Measurements from ENCODE around the gene MAST4.

MAST4 gene

GRCh38 chr5:67161767-67162166 lies 565.6 kb downstream of the MAST4 start:
- Histone ChIP-seq H3K9me3 (replicated peaks in 1 of 11) (peaks cover 0 to 7% (median 0%) of the 10 kb centered on the region in 11 experiments; a peak in 5 of 22 replicates), H3K9ac (no peak overlapping the region), H4K20me1 (no peaks in the 10 kb centered on the region), H3K27me3 (no peaks in the 10 kb centered on the region), H3K27ac (no peak overlapping the region), H3K4me2 (no peak overlapping the region), H3K36me3 (peaks cover 17 to 45% (median 40%) of the 10 kb centered on the region in 11 experiments; a peak in 20 of 22 replicates), H3K4me1 (peaks cover 0 to 8% (median 0%) of the 10 kb centered on the region in 10 experiments; a peak in 2 of 20 replicates), H3K4me3 (no peak overlapping the region)
- TF ChIP-seq Cebpa-rat (IDR thresholded peaks at IDR 0.05) = no peak

DNA sequence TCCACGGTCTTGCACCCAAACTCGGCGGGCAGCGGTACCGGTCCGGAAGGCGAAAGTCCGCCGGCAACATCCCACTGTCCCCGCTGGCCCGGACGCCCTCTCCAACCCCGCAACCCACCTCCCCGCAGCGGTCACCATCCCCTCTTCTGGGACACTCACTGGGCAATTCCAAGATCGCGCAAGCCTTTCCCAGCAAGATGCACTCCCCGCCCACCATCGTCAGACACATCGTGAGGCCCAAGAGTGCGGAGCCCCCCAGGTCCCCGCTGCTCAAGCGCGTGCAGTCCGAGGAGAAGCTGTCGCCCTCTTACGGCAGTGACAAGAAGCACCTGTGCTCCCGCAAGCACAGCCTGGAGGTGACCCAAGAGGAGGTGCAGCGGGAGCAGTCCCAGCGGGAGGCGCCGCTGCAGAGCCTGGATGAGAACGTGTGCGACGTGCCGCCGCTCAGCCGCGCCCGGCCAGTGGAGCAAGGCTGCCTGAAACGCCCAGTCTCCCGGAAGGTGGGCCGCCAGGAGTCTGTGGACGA lies 567.1 kb downstream of the MAST4 start:
- Histone ChIP-seq H3K36me3 (peaks cover 17 to 46% (median 40%) of the 10 kb centered on the region in 11 experiments; a peak in 20 of 22 replicates), H3K27me3 (no peaks in the 10 kb centered on the region), H3K9ac (no peak overlapping the region), H3K4me3 (no peak overlapping the region), H3K9me3 (replicated peaks in 1 of 11) (peaks cover 0 to 7% (median 0%) of the 10 kb centered on the region in 11 experiments; a peak in 5 of 22 replicates), H3K27ac (no peak overlapping the region), H4K20me1 (no peaks in the 10 kb centered on the region), H3K4me2 (no peak overlapping the region), H3K4me1 (no peaks in the 10 kb centered on the region)
- no peak for TF ChIP-seq Cebpa-rat (IDR thresholded peaks at IDR 0.05)

DNA sequence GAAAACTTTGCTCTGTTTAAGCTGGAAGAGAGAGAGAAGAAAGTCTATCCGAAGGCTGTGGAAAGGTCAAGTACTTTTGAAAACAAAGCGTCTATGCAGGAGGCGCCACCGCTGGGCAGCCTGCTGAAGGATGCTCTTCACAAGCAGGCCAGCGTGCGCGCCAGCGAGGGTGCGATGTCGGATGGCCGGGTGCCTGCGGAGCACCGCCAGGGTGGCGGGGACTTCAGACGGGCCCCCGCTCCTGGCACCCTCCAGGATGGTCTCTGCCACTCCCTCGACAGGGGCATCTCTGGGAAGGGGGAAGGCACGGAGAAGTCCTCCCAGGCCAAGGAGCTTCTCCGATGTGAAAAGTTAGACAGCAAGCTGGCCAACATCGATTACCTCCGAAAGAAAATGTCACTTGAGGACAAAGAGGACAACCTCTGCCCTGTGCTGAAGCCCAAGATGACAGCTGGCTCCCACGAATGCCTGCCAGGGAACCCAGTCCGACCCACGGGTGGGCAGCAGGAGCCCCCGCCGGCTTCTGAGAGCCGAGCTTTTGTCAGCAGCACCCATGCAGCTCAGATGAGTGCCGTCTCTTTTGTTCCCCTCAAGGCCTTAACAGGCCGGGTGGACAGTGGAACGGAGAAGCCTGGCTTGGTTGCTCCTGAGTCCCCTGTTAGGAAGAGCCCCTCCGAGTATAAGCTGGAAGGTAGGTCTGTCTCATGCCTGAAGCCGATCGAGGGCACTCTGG lies 567.8 kb downstream of the MAST4 start:
- peaks cover 17 to 46% (median 40%) of the 10 kb centered on the region in 11 experiments; a peak in 20 of 22 replicates for H3K36me3 ChIP-seq
- TF ChIP-seq Cebpa-rat (IDR thresholded peaks at IDR 0.05) = no peak
- H3K9me3 ChIP-seq (replicated peaks in 1 of 11) = peaks cover 0 to 7% (median 0%) of the 10 kb centered on the region in 11 experiments; a peak in 5 of 22 replicates
- no peak overlapping the region for H3K9ac ChIP-seq
- H3K4me2 ChIP-seq = no peak overlapping the region
- no peak overlapping the region for H3K4me3 ChIP-seq
- no peaks in the 10 kb centered on the region for H4K20me1 ChIP-seq
- no peaks in the 10 kb centered on the region for H3K27me3 ChIP-seq
- H3K4me1 ChIP-seq = no peaks in the 10 kb centered on the region
- no peak overlapping the region for H3K27ac ChIP-seq

GRCh38 chr5:67164856-67165525 lies 568.8 kb downstream of the MAST4 start:
- H3K4me2 ChIP-seq = no peak overlapping the region
- H3K4me3 ChIP-seq = no peak overlapping the region
- H3K27me3 ChIP-seq = no peaks in the 10 kb centered on the region
- peaks cover 17 to 46% (median 40%) of the 10 kb centered on the region in 11 experiments; a peak in 20 of 22 replicates for H3K36me3 ChIP-seq
- no peaks in the 10 kb centered on the region for H4K20me1 ChIP-seq
- H3K27ac ChIP-seq = no peak overlapping the region
- H3K9me3 ChIP-seq (replicated peaks in 1 of 11) = peaks cover 0 to 7% (median 0%) of the 10 kb centered on the region in 11 experiments; a peak in 5 of 22 replicates
- H3K9ac ChIP-seq = no peak overlapping the region
- TF ChIP-seq Cebpa-rat (IDR thresholded peaks at IDR 0.05) = no peak
- no peaks in the 10 kb centered on the region for H3K4me1 ChIP-seq

GRCh38 chr5:67165526-67166459 lies 569.6 kb downstream of the MAST4 start:
- Histone ChIP-seq H3K4me1 (no peaks in the 10 kb centered on the region), H3K27me3 (no peaks in the 10 kb centered on the region), H3K4me3 (no peak overlapping the region), H3K4me2 (no peak overlapping the region), H3K36me3 (peaks cover 17 to 46% (median 40%) of the 10 kb centered on the region in 11 experiments; a peak in 20 of 22 replicates), H3K9me3 (replicated peaks in 1 of 11) (peaks cover 0 to 7% (median 0%) of the 10 kb centered on the region in 11 experiments; a peak in 5 of 22 replicates), H3K9ac (no peak overlapping the region), H4K20me1 (no peaks in the 10 kb centered on the region), H3K27ac (0 out of 22 replicates have a peak overlapping the region, but pooled peaks of 1 of the 11 experiments have one; percentile 23)
- TF ChIP-seq Cebpa-rat (IDR thresholded peaks at IDR 0.05) = no peak

- no peak for TF ChIP-seq Cebpa-rat (IDR thresholded peaks at IDR 0.05)
Observed at GRCh38 chr5:67166460-67167285, 570.5 kb downstream of the MAST4 start.

GRCh38 chr5:67168069-67168468 lies 571.9 kb downstream of the MAST4 start:
- Histone ChIP-seq H3K27me3 (no peaks in the 10 kb centered on the region), H3K9ac (no peak overlapping the region), H3K27ac (no peak overlapping the region), H3K9me3 (replicated peaks in 1 of 11) (peaks cover 0 to 12% (median 4%) of the 10 kb centered on the region in 11 experiments; a peak in 7 of 22 replicates), H3K36me3 (peaks cover 14 to 39% (median 32%) of the 10 kb centered on the region in 11 experiments; a peak in 20 of 22 replicates), H3K4me3 (no peak overlapping the region), H3K4me2 (no peak overlapping the region), H4K20me1 (no peaks in the 10 kb centered on the region), H3K4me1 (no peaks in the 10 kb centered on the region)
- TF ChIP-seq Cebpa-rat (IDR thresholded peaks at IDR 0.05) = no peak

More at GRCh38 chr5:67166460-67167285, 570.5 kb downstream of the MAST4 start:
- Histone ChIP-seq H3K4me3 (no peak overlapping the region), H3K9me3 (replicated peaks in 1 of 11) (peaks cover 0 to 7% (median 0%) of the 10 kb centered on the region in 11 experiments; a peak in 5 of 22 replicates), H3K9ac (no peak overlapping the region), H3K27ac (0 out of 22 replicates have a peak overlapping the region, but pooled peaks of 1 of the 11 experiments have one; percentile 23), H3K27me3 (no peaks in the 10 kb centered on the region), H3K36me3 (peaks cover 17 to 46% (median 40%) of the 10 kb centered on the region in 11 experiments; a peak in 20 of 22 replicates), H3K4me1 (no peaks in the 10 kb centered on the region), H4K20me1 (no peaks in the 10 kb centered on the region), H3K4me2 (no peak overlapping the region)

All from BLaER1 treated with 17β-estradiol and CSF1 and Interleukin-3, amounts not matched to agents 10 nM and 100 nM (cell line).